ENCODE measurements around the gene LDHD. TPM values are rescaled to one million over a fixed set of nuclear protein-coding genes. Genes with fewer than 3 reads are reported as not detected.

The LDHD gene
- total and polyA plus RNA-seq, 10 of the 15 experiments (the other 5 are each of a cell fraction or from before 2014, with no cell fraction given) = 0.10 to 0.12 TPM; not detected in 8

- Histone ChIP-seq H3K4me1 (ENCODE audit: control insufficient read depth, insufficient read depth, low read length) (no peaks in the 10 kb centered on the region), H3K9ac (ENCODE audit: control insufficient read depth, insufficient read depth, low read length) (no peak overlapping the region), H3K79me2 (ENCODE audit: control insufficient read depth, insufficient read depth, low read length) (peaks cover under 1% of the 10 kb centered on the region), H3K4me2 (ENCODE audit: control insufficient read depth, insufficient read depth) (no peak overlapping the region), H3K36me3 (ENCODE audit: control insufficient read depth in 2 of 2, insufficient read depth in 2 of 2, low read length in 1 of 2) (no peaks in the 10 kb centered on the region), H3K4me3 (no peak overlapping the region), H3K27me3 (replicated peaks in 1 of 2; ENCODE audit: control insufficient read depth in 2 of 2, insufficient read depth in 2 of 2, low read length in 1 of 2) (no peaks in the 10 kb centered on the region), H3K9me3 (replicated peaks; ENCODE audit: control insufficient read depth, insufficient read depth, low read length) (no peaks in the 10 kb centered on the region; the same call in 2 of the 3 replicates), H4K20me1 (ENCODE audit: control insufficient read depth, insufficient read depth) (no peaks in the 10 kb centered on the region), H3K27ac (ENCODE audit: control insufficient read depth, insufficient read depth) (no peak overlapping the region), H2AFZ (ENCODE audit: control insufficient read depth, low read depth, low read length) (no peak overlapping the region)
- BruUV-seq (replicated peaks) = no TSS peak
- no peak for DNase-seq (ENCODE audit: low read depth, low spot score)
- CTCF ChIA-PET = no interaction called here
- in situ Hi-C loops (cut with MboI) = no loop called here
- TF ChIP-seq BHLHE40 (IDR thresholded peaks at IDR 0.05; ENCODE audit: borderline replicate concordance in 1 of 2, low read depth in 2 of 2, low read length in 1 of 2) (no peak), RAD51 (IDR thresholded peaks at IDR 0.05) (0 out of 2 replicates have a peak, but pooled peaks have one; percentile 16), EZH2 (IDR thresholded peaks at IDR 0.05; ENCODE audit: borderline replicate concordance, control insufficient read depth, low read depth, low read length) (no peak), ZBTB33 (IDR thresholded peaks at IDR 0.05) (no peak)
- TF ChIP-seq, protein P1, sequence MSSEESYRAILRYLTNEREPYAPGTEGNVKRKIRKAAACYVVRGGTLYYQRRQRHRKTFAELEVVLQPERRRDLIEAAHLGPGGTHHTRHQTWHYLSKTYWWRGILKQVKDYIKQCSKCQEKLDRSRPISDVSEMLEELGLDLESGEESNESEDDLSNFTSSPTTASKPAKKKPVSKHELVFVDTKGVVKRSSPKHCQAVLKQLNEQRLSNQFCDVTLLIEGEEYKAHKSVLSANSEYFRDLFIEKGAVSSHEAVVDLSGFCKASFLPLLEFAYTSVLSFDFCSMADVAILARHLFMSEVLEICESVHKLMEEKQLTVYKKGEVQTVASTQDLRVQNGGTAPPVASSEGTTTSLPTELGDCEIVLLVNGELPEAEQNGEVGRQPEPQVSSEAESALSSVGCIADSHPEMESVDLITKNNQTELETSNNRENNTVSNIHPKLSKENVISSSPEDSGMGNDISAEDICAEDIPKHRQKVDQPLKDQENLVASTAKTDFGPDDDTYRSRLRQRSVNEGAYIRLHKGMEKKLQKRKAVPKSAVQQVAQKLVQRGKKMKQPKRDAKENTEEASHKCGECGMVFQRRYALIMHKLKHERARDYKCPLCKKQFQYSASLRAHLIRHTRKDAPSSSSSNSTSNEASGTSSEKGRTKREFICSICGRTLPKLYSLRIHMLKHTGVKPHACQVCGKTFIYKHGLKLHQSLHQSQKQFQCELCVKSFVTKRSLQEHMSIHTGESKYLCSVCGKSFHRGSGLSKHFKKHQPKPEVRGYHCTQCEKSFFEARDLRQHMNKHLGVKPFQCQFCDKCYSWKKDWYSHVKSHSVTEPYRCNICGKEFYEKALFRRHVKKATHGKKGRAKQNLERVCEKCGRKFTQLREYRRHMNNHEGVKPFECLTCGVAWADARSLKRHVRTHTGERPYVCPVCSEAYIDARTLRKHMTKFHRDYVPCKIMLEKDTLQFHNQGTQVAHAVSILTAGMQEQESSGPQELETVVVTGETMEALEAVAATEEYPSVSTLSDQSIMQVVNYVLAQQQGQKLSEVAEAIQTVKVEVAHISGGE (CRISPR knock-in tag; IDR thresholded peaks at IDR 0.05) = no peak
- SMC1A ChIA-PET (ENCODE audit: uncharacterized antibody, unreplicated experiment) = no interaction called here
- RAD21 ChIA-PET (ENCODE audit: unreplicated experiment) = no interaction called here
- no peak for FAIRE-seq
- no peak for ATAC-seq
- intact Hi-C loops (cut with micrococcal nuclease; ENCODE audit: unreplicated experiment) = no loop called here
- POLR2A ChIA-PET = no interaction called here
- 61% methylated on average over 6 of the region's 6 CpGs for WGBS (ENCODE audit: insufficient coverage, insufficient replicate concordance, low lambda C conversion rate, missing lambda C conversion rate)
Measured at GRCh38 chr16:75143941-75144340, 27.4 kb upstream of the LDHD start.
